CD4-positive, alpha-beta T cell treated with Interleukin-15 for 4 hours (primary cell): ENCODE data around the gene ISG15.
"Not testable (repeated sequence)": the region's sequence is repeated elsewhere in the genome, so short reads cannot be mapped to it uniquely, and the experiment has no call there.

Source experiments
- DNase-seq: peaks from one replicate; pipeline ENCODE4 v3.0.0-alpha.2; 2020; ENCODE audit warnings: low spot score

The ISG15 gene

GRCh38 chr1:994546-994945, 18.8 kb upstream of the ISG15 start:
- not testable (repeated sequence) for DNase-seq

GRCh38 chr1:995665-996633, 17.3 kb upstream of the ISG15 start:
- DNase-seq, result no peak

- DNase-seq, result no peak
These were observed 16.2 kb upstream of the ISG15 start for GRCh38 chr1:996851-997712.

- DNase-seq, result no peak
These were observed 15.6 kb upstream of the ISG15 start for GRCh38 chr1:997713-997992.

- no peak for DNase-seq
These were observed 15.1 kb upstream of the ISG15 start for GRCh38 chr1:997993-998744.

- no peak for DNase-seq
These were observed 14.6 kb upstream of the ISG15 start for GRCh38 chr1:998745-998994.

- no peak for DNase-seq
These were observed 14.1 kb upstream of the ISG15 start for GRCh38 chr1:998995-999724.

GRCh38 chr1:999725-1000356, 13.5 kb upstream of the ISG15 start, which contains the start of gene HES4:
TSS of gene HES4 (minus strand) at chr1:1000097. CDS start at chr1:999973, 124 bp downstream.
- DNase-seq, result peak; percentile 40

GRCh38 chr1:1000357-1001056, 12.8 kb upstream of the ISG15 start:
- peak; percentile 53 for DNase-seq

- no peak for DNase-seq
These were observed 12.1 kb upstream of the ISG15 start for GRCh38 chr1:1001057-1001783.

GRCh38 chr1:1003618-1004419, 9.5 kb upstream of the ISG15 start:
- no peak for DNase-seq

GRCh38 chr1:1004420-1004779, 8.9 kb upstream of the ISG15 start:
- no peak for DNase-seq

- DNase-seq, result no peak
These were observed 8.3 kb upstream of the ISG15 start for GRCh38 chr1:1004780-1005697.

GRCh38 chr1:1005774-1006304, 7.5 kb upstream of the ISG15 start:
- no peak for DNase-seq

GRCh38 chr1:1006305-1007159, 6.8 kb upstream of the ISG15 start:
- no peak for DNase-seq

GRCh38 chr1:1010131-1010530, 3.2 kb upstream of the ISG15 start:
- DNase-seq, result not testable (repeated sequence)

GRCh38 chr1:1011396-1011949, 1.8 kb upstream of the ISG15 start:
- no peak for DNase-seq
